Keratinocyte (primary cell): ENCODE measurements around the gene CLEC16A. TPM values are rescaled to one million over a fixed set of nuclear protein-coding genes. Genes with fewer than 3 reads are reported as not detected.

Source experiments
- DNase-seq: peaks from one replicate; pipeline ENCODE4 v3.0.0-alpha.2; 2011; ENCODE audit warnings: low read depth, missing footprints, low spot score
- FAIRE-seq: peaks from 2 replicates; lab custom pipeline; 2011; peaks lifted over from hg19 to GRCh38; lab: Jason Lieb, UNC
- H2AFZ ChIP-seq: 2 replicates; pipeline ENCODE4 v1.6.0; 2012; ENCODE audit warnings: low read length, control low read depth, inconsistent platforms; ENCODE audit not compliant: control insufficient read depth
- H3K27ac ChIP-seq: 2 replicates; pipeline ENCODE4 v1.5.1; 2011; ENCODE audit warnings: low read length; ENCODE audit not compliant: control insufficient read depth, insufficient read depth
- H3K27me3 ChIP-seq: 3 replicates; pipeline ENCODE4 v1.6.0; 2011; ENCODE audit warnings: low read length; ENCODE audit not compliant: control insufficient read depth, insufficient read depth; ENCODE audit errors: extremely low read depth
- H3K36me3 ChIP-seq, 2 experiments: 2 replicates in 1 of 2; 3 replicates in 1 of 2; pipeline ENCODE4 v1.5.1; 2011; ENCODE audit warnings: low read length in 2 of 2, mild to moderate bottlenecking in 1 of 2; ENCODE audit not compliant: control insufficient read depth in 2 of 2, insufficient read depth in 2 of 2; ENCODE audit errors: extremely low read depth in 1 of 2
- H3K4me1 ChIP-seq: 3 replicates; pipeline ENCODE4 v1.5.1; 2011; ENCODE audit warnings: low read length; ENCODE audit not compliant: control insufficient read depth, insufficient read depth; ENCODE audit errors: extremely low read depth
- H3K4me2 ChIP-seq: 3 replicates; pipeline ENCODE4 v1.6.0; 2011; ENCODE audit warnings: low read depth, low read length; ENCODE audit not compliant: control insufficient read depth, insufficient read depth; ENCODE audit errors: extremely low read depth
- H3K4me3 ChIP-seq, 3 experiments: fragments of 200-600 bp in 1 of 3; sonication (generic) in 1 of 3; 2 replicates in 2 of 3; 3 replicates in 1 of 3; pipeline ENCODE4 v1.5.1; 2011 to 2016; ENCODE audit warnings: low read length in 3 of 3, mild to moderate bottlenecking in 3 of 3, control low read depth in 2 of 3, inconsistent platforms in 1 of 3, low read depth in 1 of 3, mixed read lengths in 1 of 3, mixed run types in 1 of 3, moderate library complexity in 1 of 3; ENCODE audit not compliant: control insufficient read depth in 2 of 3, insufficient read depth in 2 of 3; ENCODE audit errors: extremely low read depth in 1 of 3
- H3K79me2 ChIP-seq: 2 replicates; pipeline ENCODE4 v1.6.0; 2012; ENCODE audit warnings: low read length; ENCODE audit not compliant: control insufficient read depth, insufficient read depth
- H3K9ac ChIP-seq: 3 replicates; pipeline ENCODE4 v1.6.0; 2011; ENCODE audit warnings: low read length; ENCODE audit not compliant: control insufficient read depth, insufficient read depth; ENCODE audit errors: extremely low read depth
- H3K9me1 ChIP-seq: 3 replicates; pipeline ENCODE4 v1.6.0; 2011; ENCODE audit warnings: low read length; ENCODE audit not compliant: control insufficient read depth, insufficient read depth; ENCODE audit errors: extremely low read depth
- H3K9me3 ChIP-seq: 2 replicates; pipeline ENCODE4 v1.5.1; 2012; ENCODE audit warnings: low read depth, low read length; ENCODE audit not compliant: control insufficient read depth
- H4K20me1 ChIP-seq: 3 replicates; pipeline ENCODE4 v1.6.0; 2011; ENCODE audit warnings: low read length; ENCODE audit not compliant: control insufficient read depth, insufficient read depth; ENCODE audit errors: extremely low read depth
- EZH2 ChIP-seq: IDR thresholded peaks from one replicate; pipeline ENCODE4 v1.6.1; 2012; ENCODE audit warnings: inconsistent platforms, mild to moderate bottlenecking, low read length, moderate library complexity
- dilution Hi-C: fragments of 300-500 bp; cut with MboI; formaldehyde crosslinking; loops from one replicate; pipeline ENCODE4 v1.7.0; 2020; ENCODE audit warnings: low sequenced_read_pairs; ENCODE audit not compliant: extremely low pct_ligation_motif_present
- polyA plus RNA-seq, 5 experiments: library from polyadenylated mRNA; depleted of rRNA in 3 of 5; stranded (reverse) in 3 of 5; stranded (forward) in 1 of 5; unstranded in 1 of 5; fragments of >200 nt; gene quantifications; 1 replicate in 1 of 5; 2 replicates in 3 of 5; 3 replicates in 1 of 5; pipeline versions ENCODE4 v1.2.1 to v1.2.3, GENCODE V29; 2011 to 2012; ENCODE audit warnings: missing spikeins in 2 of 5, low read depth in 1 of 5, low replicate concordance in 1 of 5
- TF ChIP-seq, protein P1 (sequence below), 3 experiments: IDR thresholded peaks in 1 of 3; conservative IDR thresholded peaks in 1 of 3; optimal IDR thresholded peaks in 1 of 3; 2 replicates in 2 of 3; 3 replicates in 1 of 3; pipeline versions ENCODE3 to v1.5.1; 2011; ENCODE audit warnings: low read length in 3 of 3, mild to moderate bottlenecking in 3 of 3, moderate library complexity in 2 of 3, control low read depth in 1 of 3, inconsistent platforms in 1 of 3; ENCODE audit not compliant: insufficient read depth in 2 of 3; ENCODE audit errors: extremely low read depth in 1 of 3

Gene CLEC16A
- polyA plus RNA-seq, 1 donor (not counting 4 experiments of a cell fraction or from before 2014, with no cell fraction given): 9.5 TPM

DNA sequence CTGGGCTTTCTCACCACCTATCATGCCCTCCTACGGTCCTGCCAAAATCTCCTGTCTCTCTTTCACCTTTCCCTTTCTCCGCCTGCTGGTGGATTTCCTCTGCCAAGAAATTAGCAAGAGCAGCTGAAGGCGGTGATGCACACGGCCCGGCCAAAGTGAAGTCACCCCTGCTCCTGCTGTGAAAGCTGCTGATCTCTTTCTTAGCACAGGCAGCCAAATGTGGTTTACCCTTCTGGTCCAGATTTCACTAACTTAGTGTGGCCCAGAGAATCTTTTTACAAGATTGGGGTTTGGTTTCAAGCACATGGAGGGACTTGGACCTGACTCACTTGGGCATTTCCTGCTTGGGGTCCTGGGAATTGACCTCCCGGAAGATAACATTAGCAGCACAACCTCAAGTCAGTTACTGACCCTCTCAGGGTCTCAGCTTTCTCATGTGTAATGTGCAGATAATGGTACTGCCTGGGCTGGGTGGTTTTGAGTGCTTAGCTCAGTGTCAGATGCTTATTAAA lies 155.9 kb downstream of the CLEC16A start:
- Histone ChIP-seq H3K9me3 (no peaks in the 10 kb centered on the region), H3K79me2 (no peaks in the 10 kb centered on the region), H3K4me1 (peaks cover 17% of the 10 kb centered on the region), H4K20me1 (no peaks in the 10 kb centered on the region), H3K9me1 (no peaks in the 10 kb centered on the region), H2AFZ (no peak overlapping the region), H3K4me3 (no peak overlapping the region), H3K27ac (no peak overlapping the region), H3K36me3 (peaks cover 0 to 1% of the 10 kb centered on the region in 2 experiments), H3K4me2 (no peak overlapping the region), H3K27me3 (no peaks in the 10 kb centered on the region), H3K9ac (no peak overlapping the region)
- TF ChIP-seq, protein P1, sequence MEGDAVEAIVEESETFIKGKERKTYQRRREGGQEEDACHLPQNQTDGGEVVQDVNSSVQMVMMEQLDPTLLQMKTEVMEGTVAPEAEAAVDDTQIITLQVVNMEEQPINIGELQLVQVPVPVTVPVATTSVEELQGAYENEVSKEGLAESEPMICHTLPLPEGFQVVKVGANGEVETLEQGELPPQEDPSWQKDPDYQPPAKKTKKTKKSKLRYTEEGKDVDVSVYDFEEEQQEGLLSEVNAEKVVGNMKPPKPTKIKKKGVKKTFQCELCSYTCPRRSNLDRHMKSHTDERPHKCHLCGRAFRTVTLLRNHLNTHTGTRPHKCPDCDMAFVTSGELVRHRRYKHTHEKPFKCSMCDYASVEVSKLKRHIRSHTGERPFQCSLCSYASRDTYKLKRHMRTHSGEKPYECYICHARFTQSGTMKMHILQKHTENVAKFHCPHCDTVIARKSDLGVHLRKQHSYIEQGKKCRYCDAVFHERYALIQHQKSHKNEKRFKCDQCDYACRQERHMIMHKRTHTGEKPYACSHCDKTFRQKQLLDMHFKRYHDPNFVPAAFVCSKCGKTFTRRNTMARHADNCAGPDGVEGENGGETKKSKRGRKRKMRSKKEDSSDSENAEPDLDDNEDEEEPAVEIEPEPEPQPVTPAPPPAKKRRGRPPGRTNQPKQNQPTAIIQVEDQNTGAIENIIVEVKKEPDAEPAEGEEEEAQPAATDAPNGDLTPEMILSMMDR (optimal IDR thresholded peaks at IDR 0.05 in 1 of 3, IDR thresholded peaks at IDR 0.05 in 1 of 3, conservative IDR thresholded peaks at IDR 0.05 in 1 of 3; ENCODE audit: extremely low read depth in 1 of 3, insufficient read depth in 2 of 3, low read length in 3 of 3): peak; percentile 22 to 36 (median 30)
- no peak for TF ChIP-seq EZH2
- dilution Hi-C loops: no loop called here
- no peak for DNase-seq
- FAIRE-seq: no peak

DNA sequence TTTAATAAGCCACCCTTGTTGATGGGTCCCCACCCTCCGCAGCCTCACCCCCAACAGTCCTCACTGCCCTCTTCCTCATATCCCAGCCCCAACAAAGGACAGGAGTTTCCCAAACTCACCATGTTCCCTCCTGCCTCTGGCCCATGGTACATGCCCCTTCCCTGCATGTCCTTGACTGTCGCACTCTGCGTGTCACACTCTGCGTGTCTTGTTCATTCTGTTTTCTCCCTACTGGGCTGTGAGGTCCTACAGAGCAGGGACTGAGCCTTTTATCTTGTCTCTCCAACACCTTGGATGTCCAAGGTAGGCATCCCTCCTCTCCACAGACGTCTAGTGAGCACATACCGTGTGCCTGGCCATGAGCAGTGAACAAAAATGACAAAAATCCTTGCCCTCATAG lies 156.9 kb downstream of the CLEC16A start:
- Histone ChIP-seq H3K27ac (no peak overlapping the region), H3K9me3 (no peaks in the 10 kb centered on the region), H3K9me1 (no peaks in the 10 kb centered on the region), H3K4me3 (no peak overlapping the region), H3K36me3 (peaks cover 0 to 1% of the 10 kb centered on the region in 2 experiments), H2AFZ (no peak overlapping the region), H3K79me2 (no peaks in the 10 kb centered on the region), H3K9ac (no peak overlapping the region), H3K4me2 (no peak overlapping the region), H4K20me1 (no peaks in the 10 kb centered on the region), H3K4me1 (peaks cover 19% of the 10 kb centered on the region), H3K27me3 (no peaks in the 10 kb centered on the region)
- dilution Hi-C loops: no loop called here
- no peak for TF ChIP-seq EZH2
- FAIRE-seq (no peak), DNase-seq (no peak)
